Islet precursor cell (in vitro differentiated cells): ENCODE results near the gene RPL19.

Experiments used
- DNase-seq: peaks from one replicate; pipeline ENCODE4 v3.0.0-alpha.2; 2018

Gene RPL19

GRCh38 chr17:39199820-39200069, 338 bp upstream of the RPL19 start:
- peak; percentile 96 for DNase-seq

- no peak for DNase-seq
These were observed 951 bp downstream of the RPL19 start for GRCh38 chr17:39200957-39201510.

- no peak for DNase-seq
These were observed 4.2 kb downstream of the RPL19 start for GRCh38 chr17:39204245-39204644.

- DNase-seq = no peak
These were observed 5.0 kb downstream of the RPL19 start for GRCh38 chr17:39205112-39205526.

GRCh38 chr17:39208136-39208535, 8.1 kb downstream of the RPL19 start:
- DNase-seq = no peak

GRCh38 chr17:39208893-39209292, 8.8 kb downstream of the RPL19 start:
- DNase-seq = no peak

- DNase-seq = peak; percentile 78
These were observed 9.4 kb downstream of the RPL19 start for GRCh38 chr17:39209317-39210092.

GRCh38 chr17:39210093-39210434, 10.0 kb downstream of the RPL19 start:
- DNase-seq = no peak

GRCh38 chr17:39212195-39212810, 12.2 kb downstream of the RPL19 start:
- peak; percentile 50 for DNase-seq

GRCh38 chr17:39212841-39213480, 12.9 kb downstream of the RPL19 start:
- peak; percentile 54 for DNase-seq

GRCh38 chr17:39213852-39214251, 13.8 kb downstream of the RPL19 start:
- DNase-seq = peak; percentile 96

- peak; percentile 54 for DNase-seq
These were observed 17.8 kb downstream of the RPL19 start for GRCh38 chr17:39217734-39218369.

- DNase-seq = peak; percentile 42
These were observed 18.8 kb downstream of the RPL19 start for GRCh38 chr17:39218906-39219305.

GRCh38 chr17:39219647-39220154, 19.6 kb downstream of the RPL19 start:
- DNase-seq = peak; percentile 54

GRCh38 chr17:39221572-39221971, 21.5 kb downstream of the RPL19 start:
- no peak for DNase-seq

GRCh38 chr17:39222151-39222550, 22.1 kb downstream of the RPL19 start:
- no peak for DNase-seq

GRCh38 chr17:39222866-39223834, 23.1 kb downstream of the RPL19 start:
- peak; percentile 63 for DNase-seq

GRCh38 chr17:39223907-39224777, 24.1 kb downstream of the RPL19 start:
- DNase-seq = peak; percentile 52

GRCh38 chr17:39224778-39225307, 24.8 kb downstream of the RPL19 start:
- DNase-seq = peak; percentile 59

GRCh38 chr17:39225308-39225958, 25.4 kb downstream of the RPL19 start, which contains the start of gene STAC2:
TSS of gene STAC2 (minus strand) at chr17:39225945. CDS start at chr17:39225502, 443 bp downstream.
- DNase-seq = no peak
